ENCODE results near the gene AHSA1. TPM values are rescaled to one million over a fixed set of nuclear protein-coding genes. Genes with fewer than 3 reads are reported as not detected.
"Not testable (repeated sequence)": the region's sequence is repeated elsewhere in the genome, so short reads cannot be mapped to it uniquely, and the experiment has no call there.

AHSA1 gene
- total RNA-seq: 63.4 TPM

- peak; percentile 99 for DNase-seq
Observed at GRCh38 chr14:77457522-77458248, at the start of gene AHSA1, which contains the start of gene VIPAS39. Gene AHSA1 (plus strand): TSS chr14:77458093. CDS start chr14:77458190, 97 bp downstream. Gene VIPAS39 (minus strand): TSS chr14:77457601. CDS start chr14:77454102, 3,499 bp downstream.

- DNase-seq: no peak
Observed at GRCh38 chr14:77409131-77409533, 48.8 kb upstream of the AHSA1 start.

- not testable (repeated sequence) for DNase-seq
Observed at GRCh38 chr14:77415403-77416030, 42.4 kb upstream of the AHSA1 start.

- not testable (repeated sequence) for DNase-seq
Observed at GRCh38 chr14:77416098-77416497, 41.8 kb upstream of the AHSA1 start.

- no peak for DNase-seq
Observed at GRCh38 chr14:77416836-77417235, 41.1 kb upstream of the AHSA1 start.

- no peak for DNase-seq
Observed at GRCh38 chr14:77421201-77421600, 36.7 kb upstream of the AHSA1 start.

GRCh38 chr14:77423423-77423822 is 34.5 kb upstream of the AHSA1 start, which contains the start of gene NOXRED1:
Gene NOXRED1 (minus strand): TSS chr14:77423523. CDS start chr14:77422889, 634 bp downstream.
- DNase-seq: no peak

GRCh38 chr14:77424862-77425261 is 33.0 kb upstream of the AHSA1 start:
- DNase-seq: no peak

GRCh38 chr14:77426396-77426795 is 31.5 kb upstream of the AHSA1 start:
- no peak for DNase-seq

- no peak for DNase-seq
Observed at GRCh38 chr14:77436042-77436441, 21.9 kb upstream of the AHSA1 start.

GRCh38 chr14:77438596-77438995 is 19.3 kb upstream of the AHSA1 start:
- DNase-seq: no peak

- DNase-seq: no peak
Observed at GRCh38 chr14:77439861-77440260, 18.0 kb upstream of the AHSA1 start.

GRCh38 chr14:77442196-77442595 is 15.7 kb upstream of the AHSA1 start:
- DNase-seq: no peak

GRCh38 chr14:77455966-77456640 is 1.8 kb upstream of the AHSA1 start:
- DNase-seq: no peak

GRCh38 chr14:77457115-77457521 is 775 bp upstream of the AHSA1 start:
- DNase-seq: peak; percentile 46

GRCh38 chr14:77458249-77458950 is 507 bp downstream of the AHSA1 start:
- no peak for DNase-seq

- DNase-seq: peak; percentile 11
Observed at GRCh38 chr14:77459072-77459723, 1.3 kb downstream of the AHSA1 start.

GRCh38 chr14:77467801-77468200 is 9.9 kb downstream of the AHSA1 start:
- DNase-seq: no peak

GRCh38 chr14:77469067-77469505 is 11.2 kb downstream of the AHSA1 start:
- no peak for DNase-seq

GRCh38 chr14:77469539-77469938 is 11.6 kb downstream of the AHSA1 start:
- DNase-seq: no peak

GRCh38 chr14:77470224-77470870 is 12.5 kb downstream of the AHSA1 start:
- DNase-seq: no peak
